HG03439 (cell line): ENCODE measurements around the gene FAF1.

Experiments
- ATAC-seq: cut with Tn5 transposase; IDR thresholded peaks from one replicate; pipeline ENCODE4 v1.9.1; 2021; ENCODE audit warnings: mild to moderate bottlenecking, moderate library complexity; ENCODE audit not compliant: unreplicated experiment

FAF1 gene

DNA sequence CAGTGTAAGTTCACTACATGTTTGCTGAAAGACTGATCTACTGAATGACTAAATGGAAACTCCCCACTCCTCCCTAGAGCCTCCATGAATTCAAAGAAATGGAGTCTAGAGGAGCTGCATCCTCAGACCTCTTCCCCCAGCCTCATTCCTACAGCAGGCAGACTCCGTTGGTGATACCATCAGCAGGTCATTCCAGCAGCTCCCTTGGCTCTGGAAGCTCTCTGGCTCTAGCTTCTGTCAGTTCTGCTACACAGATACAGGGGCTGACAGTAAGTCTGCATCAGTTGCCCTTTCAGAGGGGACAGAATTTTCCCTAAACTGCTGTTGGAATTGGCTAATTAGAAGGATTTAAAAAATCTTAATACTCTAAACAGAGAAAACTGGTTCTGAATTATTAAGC, 505.2 kb downstream of the FAF1 start:
- no peak for ATAC-seq

DNA sequence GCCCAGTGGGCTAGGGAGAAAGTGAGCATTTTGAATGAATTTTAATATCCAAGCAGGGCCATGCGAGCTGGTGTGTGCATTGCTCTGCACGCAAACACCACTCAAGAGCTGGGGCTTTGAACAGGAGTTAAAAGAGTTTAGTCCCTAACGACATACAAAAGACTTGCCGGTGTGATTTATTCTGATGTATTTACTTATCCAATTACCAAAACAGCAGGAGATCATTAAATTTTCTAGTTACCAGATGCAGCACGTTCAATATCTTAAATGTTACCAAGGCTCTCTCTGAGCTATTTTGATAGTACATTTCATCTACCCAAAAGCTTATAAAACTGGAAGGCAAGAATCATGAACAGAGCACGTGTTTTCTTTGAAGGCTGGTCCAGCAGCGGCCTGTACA, 506.8 kb downstream of the FAF1 start:
- ATAC-seq, result no peak

DNA sequence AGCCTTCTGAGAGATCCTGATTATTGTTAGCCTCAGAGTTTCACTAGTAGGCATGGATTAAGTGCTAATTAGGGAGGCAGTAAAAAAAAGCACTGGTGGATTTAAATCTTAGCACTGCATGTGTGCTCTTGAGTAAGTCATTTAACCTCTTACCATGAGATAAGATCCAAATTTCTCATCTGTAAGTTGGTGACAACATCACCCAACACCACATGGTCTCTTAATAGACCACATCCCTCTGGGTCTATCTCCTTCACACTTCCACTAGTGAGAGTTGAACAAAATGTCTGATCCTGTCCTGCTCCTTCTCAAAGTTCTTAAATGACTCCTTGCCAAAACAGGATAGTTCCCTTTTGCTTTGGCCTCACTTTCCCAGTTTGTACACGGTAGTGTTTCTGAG, 507.4 kb downstream of the FAF1 start:
- no peak for ATAC-seq

DNA sequence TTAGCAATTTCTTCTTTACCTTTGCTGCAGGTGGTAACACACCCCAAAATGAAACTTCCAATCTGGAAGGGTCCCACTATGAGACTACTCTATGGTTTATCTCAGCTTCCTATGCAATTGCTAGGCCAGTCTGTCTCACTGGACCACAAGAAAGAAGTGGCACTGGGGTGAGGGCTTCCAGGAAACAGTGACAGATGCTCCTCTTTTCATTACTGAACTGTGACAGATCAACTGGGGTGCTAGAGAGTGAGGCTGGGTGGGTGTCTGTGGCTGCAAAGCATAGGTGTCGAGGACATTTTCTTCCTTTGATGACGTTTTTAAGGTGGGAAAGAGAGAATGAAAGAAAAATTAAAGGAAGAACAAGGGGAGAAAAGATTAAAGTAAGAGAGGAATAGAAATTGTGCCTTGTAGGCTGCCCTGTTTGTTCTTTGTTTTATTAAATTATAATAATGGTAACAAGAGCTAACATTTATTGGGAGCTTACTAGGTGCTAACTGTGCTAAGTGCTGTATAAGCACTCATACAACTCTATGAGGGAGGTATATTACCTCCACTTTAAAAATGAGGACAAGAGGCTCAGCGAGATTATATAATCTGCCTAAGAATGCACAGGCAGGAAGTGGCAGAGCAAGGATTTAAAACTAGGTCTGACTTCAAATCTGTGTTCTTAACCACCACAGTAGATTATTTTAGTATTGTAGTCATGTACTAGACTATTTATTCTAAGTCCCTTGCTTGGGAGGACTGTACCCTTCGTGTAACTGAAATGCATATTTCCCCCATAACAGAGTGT, 509.0 kb downstream of the FAF1 start:
- no peak for ATAC-seq

DNA sequence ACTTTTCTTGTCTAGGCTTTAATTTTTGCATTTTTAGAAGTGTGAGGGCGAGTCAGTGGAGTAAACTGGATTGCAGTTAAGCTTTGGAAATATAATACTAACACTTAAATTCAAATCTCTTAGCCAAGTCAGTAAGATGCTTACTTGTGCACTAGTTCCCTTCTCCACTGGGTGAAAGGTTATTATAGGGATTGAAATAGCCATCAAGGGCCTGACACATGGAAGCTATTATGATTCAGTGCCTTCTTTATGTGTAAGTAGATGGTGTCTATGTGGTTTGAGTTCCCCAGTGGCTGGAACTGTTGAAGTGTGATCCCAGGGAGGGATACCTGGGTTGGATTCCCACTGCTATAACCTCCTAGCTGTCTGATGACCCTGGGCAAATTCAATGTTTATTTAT, 512.1 kb downstream of the FAF1 start:
- ATAC-seq, result no peak

DNA sequence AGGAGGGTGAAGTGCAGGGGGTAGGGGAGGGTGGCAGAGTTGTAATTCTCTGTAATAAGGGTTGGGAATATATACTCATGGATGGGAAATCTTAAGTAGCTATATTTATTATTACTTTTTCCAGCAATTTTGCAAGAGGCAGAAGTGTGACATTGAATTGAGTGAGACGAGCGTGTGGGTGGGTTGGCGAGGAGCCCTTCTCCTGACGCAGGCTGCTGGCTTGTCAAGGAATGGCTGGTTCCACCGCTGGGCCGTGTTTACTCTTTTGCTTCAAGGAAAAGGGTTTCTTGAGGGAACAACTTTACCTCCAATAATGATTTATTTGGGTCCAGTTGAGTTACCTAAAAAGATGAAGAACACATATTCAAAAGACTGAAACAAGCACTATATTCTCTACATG, 518.9 kb downstream of the FAF1 start:
- no peak for ATAC-seq

DNA sequence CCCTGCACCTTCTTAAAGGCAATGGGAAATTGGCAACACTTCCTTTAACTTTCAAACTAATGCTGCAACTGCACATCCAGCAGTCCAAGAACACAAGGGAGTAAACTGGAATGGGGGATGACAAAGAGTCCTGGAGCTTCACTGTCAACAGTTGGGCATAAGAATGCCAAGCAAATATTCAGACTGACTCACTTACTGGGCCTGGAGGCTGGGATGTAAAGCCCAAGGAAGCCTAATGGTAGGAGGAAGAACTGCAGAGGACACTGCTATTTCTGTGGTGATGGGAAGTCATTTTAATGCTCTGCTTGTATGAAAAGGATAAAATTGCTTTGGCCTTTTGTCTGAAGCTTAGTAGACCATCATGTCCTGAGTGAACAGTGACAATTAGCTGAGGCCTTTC, 521.1 kb downstream of the FAF1 start:
- no peak for ATAC-seq

DNA sequence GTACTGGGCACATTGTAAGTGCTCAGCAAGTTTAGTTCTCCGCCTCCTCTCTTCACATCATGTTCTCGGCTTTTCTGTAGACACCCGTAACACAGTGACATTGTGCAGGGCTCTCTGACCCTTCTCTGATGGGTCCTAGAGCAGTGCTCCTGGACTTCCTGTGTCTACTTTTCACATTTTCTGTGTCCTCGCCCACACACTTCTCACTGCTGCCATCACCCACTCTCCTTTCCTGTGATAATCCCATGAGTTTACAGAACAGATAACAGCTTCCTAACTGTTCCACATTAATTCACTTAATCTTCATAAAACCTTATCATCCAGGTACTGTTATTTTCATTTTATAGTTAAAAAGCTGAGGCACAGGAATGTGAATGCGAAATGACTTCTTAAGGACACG, 523.6 kb downstream of the FAF1 start:
- ATAC-seq, result no peak

DNA sequence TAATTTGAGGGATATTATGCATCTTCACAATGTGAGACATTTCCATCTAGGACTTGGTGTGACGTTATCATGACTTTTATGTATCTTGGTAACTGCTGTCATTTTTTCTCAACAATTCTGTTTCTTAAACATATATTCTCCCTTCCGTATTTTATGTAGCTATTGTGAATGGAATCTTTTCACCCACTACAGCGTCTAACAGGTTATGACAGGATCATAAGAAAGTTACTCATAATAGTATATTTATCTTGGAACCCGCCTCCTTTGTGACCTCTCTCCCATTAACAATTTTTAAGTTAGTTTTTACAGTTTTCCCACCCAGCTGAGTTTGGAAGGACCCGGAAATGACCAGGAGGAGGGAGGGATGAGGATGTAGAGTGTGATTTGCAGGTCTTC, 530.1 kb downstream of the FAF1 start:
- ATAC-seq, result no peak

DNA sequence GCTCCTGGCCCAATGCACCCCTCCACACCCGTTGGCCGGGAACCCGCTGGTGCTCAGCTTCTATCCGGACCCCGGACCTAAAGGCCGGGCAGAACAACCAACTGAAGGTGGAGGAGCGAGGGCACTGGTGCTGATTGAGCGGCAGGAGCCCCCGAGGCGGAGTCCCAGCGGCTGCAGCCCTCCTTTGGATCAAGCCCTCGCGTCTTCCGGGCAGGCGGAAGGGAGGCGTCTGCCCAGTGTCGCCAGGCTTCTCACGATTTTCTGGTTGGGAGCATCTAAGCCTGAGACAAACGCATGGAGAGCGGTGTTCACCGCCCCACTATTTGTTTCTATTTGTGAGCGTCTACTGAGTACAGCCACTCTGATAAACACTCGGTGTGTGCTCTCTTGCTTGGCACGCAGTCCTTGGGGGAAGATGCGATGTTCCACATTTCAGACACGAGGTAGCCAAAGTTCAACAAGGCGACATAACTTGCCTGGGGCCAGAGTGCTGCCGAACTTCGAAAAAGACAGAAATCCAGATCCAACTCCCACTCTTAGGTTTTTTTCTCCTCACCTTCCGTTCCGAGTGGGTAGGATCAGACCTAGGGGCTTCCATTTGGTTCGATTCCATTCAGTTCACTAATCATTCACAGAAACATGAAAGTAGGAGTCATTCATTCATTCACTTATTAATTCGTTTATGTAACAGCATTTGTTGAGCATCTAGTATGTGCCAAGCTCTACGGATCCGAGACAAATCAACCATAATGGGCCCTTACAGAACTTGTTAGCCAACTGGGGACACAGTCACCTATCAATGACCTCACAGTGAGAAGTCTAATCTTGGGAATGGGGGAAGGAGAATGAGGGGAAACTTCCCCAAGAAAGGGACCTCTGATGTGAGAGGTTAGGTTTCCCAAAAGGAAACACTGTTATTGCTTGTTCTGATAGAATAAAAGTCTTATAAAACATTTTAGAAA, 532.0 kb downstream of the FAF1 start:
- ATAC-seq, result no peak

DNA sequence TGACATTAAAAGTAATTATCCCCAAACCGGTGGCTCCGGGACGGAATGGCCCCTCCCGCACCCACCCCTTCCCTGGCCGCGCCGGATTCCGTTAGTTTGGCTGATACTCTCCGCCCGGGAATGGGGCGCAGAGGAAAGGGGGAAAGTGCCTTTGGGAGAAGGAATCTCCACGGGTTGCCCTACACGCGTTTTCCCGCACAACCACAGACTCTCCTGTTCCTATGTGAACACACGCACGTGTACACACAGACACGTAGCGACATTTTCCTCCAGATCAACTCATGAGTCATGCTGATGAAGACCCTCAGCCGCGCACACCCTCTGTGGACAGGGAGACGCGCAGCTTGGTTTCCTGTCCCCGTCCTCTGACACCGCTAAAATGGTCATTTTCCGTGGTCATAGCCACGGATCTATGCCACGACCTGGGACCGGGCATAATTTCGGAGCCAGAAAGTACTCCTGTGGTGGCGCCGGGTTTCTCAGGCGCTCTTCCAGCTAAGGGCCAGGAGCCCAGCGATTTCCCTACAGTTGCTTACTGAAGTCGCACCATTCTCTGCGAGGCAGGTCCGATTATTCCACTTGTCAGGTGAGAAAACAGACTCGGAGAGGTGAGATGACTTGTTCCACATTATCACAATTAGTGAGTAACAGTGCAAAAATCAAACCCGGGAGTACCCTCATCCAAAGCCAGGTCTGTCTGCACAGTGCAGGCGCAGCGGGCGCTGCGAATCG, 532.8 kb downstream of the FAF1 start:
- no peak for ATAC-seq

DNA sequence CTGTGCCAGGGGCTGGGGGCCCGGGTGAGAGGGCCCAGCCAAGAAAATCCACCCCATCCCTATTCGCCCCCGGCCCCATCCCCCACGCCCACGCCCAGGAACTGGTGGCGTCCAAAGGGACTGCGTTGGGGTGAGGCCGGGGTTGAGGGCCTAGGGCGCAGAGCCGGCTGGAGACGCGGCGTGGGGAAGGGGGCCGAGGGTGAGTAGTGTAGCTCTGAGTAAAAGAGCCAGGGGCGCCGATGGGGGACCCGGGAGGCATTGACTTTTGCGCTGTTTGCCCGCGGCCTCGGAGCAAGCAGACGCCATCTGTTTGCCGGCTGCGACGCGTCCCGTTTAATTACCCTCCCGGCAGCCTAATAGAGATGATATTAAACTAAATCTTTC, 533.4 kb downstream of the FAF1 start:
- ATAC-seq, result no peak

DNA sequence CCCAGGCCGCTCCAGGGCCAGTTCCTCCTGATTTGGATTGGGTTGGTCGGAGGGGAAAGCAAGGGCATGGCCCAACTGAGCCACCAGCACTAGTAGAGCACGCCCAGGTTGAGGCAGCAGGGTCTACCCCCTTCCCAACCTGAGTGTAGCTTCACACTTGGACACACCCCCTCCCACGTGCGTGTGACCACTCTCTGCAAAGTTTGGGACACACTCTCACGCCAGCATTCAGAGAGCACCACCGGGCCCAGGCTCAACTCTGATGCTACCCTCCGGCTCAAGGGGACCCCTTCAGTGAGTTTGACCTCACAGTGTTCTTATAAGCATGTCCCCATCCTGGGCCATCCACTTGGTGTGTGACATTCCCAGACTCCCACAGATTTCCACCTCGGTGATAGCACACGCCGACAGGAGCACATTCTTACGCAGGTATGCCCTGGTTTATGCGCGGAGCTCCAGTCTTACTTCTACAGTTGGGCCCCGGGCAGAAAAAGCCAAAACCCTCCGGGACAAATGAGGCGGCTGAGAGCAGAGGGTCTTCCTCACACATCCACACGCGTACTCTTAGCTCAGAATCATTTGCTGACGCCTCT, 533.9 kb downstream of the FAF1 start:
- no peak for ATAC-seq

DNA sequence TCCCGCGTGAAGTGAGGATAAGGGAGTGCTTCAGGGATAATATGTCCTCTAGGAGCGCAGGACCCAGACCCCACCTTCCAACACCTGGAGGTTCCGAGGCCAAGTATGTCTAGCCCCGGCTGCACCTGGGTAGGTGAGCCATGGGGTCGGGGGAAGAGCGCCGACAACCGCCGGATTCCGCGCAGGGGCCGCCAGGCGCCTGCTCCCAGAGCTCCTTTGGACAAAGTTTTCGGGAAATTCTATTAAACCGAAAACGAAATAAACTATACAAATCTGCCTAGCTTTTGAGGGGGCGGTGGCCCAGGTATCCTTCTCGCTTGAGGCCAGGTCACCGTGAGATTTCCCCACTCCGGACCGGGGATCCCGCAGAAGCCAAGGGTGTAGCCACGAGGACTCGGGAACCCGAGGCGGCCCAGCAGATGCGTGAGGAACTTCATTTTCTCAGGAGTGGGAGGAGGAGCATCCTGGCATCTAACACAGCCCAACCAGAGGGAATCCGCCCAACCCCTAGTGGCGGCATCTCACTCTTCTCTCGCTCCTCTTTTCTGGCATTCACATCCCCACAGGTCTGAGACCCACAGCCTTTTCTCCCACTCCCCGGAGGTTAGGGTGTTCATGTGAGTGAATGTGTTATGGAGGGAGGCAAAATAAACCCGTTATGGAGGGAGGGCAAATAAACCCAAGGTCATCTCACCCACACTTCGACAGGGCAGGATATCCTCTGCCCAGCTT, 534.5 kb downstream of the FAF1 start:
- ATAC-seq, result no peak

DNA sequence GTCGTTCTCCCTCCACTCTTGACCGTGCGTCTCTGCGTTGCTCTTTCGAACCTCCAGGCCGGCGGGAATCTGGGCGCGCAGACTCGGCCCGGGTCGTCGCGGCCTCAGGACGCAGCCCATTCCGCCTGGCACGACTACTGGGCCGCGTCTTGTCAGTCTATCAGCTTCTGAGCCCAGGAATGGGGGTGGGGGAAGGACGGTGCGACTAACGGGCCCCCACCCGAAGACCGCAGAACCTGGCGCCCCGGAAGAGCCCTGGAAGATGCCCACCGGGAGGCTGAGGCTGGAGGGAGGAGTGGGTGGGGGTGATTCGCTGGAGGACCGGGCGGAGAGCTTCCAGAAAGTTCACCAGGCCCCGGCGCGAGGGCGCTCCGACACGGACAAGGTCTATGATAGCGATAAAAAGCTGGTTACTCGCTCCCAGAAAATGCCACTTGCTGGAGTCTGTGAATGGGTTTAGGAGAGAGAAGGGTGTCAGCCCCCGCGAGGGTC, 535.1 kb downstream of the FAF1 start:
- ATAC-seq, result no peak

DNA sequence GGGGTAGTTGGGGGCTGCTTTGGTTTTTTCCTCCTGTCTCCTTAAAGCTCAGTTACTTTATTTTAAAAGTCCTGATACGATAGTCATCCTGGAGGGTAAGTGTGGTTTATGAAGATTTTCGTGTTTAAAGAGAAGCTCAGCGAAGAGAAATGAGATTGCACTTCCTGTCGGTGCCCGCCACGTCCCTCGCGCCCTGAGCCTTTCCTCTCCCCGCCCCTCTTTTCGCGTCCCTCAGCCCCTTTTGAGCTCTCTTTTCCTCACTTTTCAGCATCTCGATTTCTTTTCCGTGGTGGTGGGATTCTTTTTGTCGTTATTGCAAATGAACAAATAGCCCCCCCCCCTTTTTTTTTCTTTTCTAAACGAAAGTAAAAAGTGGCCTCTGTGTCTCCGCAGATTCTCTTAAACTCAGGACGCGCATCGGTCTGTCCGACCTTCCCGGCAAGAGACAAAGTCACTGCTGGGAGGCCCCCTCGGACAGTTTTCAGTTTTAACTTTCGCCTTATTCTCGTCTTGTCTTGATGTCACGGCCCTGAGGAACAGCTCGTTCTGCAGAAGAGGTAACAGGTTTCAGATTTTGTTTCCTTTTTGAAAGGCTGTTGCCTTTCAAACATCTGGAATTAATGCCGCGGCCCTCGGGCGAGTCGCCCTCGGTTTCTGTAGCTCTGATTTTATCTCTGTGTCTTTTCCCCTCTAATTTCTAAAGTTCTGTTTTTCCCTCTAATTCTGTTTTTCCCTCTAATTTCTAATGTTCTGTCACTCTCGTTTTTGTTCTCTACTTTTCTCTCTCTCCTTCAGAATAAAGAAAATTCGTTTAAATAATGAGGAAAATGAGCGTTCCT, 535.8 kb downstream of the FAF1 start:
- no peak for ATAC-seq

DNA sequence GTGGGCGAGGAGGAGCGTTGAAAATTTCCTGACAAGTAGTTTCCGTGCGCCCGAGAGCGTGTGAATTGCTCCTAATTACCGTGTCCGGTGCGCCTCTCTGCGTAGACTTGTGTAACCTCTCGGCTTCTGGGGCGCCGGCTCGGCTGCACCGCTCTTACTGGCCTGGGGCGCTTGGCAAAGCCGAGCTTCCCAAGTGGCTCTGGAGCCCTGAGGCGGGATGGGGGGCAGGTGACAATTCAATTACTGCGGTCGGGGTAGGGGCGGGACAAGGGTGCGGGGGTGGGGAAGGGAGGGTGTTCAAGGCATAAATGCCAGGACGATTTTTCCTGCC, 536.4 kb downstream of the FAF1 start:
- ATAC-seq, result no peak

DNA sequence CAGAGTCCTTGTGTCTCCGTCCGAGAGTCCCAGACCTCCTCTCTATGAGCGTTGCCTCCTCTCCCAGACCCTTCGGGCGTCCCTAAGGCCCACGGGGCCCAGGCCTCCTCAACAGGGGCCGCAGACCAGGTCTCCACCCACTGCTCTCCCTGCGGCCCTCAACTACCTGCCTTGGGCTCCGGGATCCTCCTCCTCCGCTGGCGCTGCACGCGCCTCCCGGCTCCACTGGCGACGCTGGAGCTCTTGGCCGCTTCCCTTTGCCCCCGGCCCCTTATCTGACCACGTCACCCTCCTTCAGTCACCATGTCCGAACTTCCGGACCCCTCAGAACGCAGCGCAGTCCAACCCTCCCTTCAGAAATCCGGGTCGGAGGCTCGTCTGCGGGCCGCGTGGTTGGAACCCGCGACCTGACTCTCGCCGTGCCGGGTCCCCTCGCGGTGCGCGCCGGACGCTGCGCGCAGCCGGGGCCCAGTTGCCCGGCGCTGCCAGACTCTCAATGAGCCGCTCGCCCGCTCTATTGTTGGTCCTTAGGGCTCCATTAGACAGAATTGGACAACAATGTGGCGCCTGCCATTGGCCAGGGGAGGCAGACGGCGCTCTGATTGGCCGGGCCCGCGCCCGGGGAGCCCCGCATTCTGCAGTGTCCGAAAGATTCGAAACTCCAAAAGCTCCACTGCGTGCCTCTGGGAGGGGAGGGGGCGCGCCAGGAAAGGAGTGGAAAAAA, 537.0 kb downstream of the FAF1 start, which contains the start of gene DMRTA2:
DMRTA2 (minus strand) TSS at position 498 of the 724 bp plus-strand sequence. CDS start 1,907 bp downstream, outside the sequence.
- ATAC-seq, result no peak

DNA sequence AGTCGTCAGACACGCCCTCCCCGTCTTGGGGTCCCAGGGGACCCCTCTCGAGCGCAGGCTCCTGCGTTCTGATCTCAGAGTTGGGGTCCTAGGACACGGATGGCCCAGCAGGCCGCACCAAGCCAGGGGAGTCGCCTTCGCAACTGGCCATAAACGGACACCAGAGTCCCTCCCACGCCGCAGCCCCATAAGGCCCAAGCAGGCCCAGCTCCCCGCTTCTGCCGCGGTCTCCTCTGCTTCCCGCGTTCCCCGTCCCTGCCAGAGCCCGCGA, 537.5 kb downstream of the FAF1 start:
- ATAC-seq, result no peak
